RPMI7951 (cell line): ENCODE results near the gene CHRDL2. TPM values are rescaled to one million over a fixed set of nuclear protein-coding genes. Genes with fewer than 3 reads are reported as not detected.
A peak's percentile ranks its signal among the peaks of the same experiment; 100 is the strongest.
"Not testable (repeated sequence)": the region's sequence is repeated elsewhere in the genome, so short reads cannot be mapped to it uniquely, and the experiment has no call there.

Experiments used
- DNase-seq: peaks from one replicate; pipeline ENCODE4 v3.0.0-alpha.2; 2012; ENCODE audit warnings: low read depth
- total RNA-seq: library from RNA; depleted of rRNA; stranded (reverse); fragments of >200 nt; shearing (Covaris generic); gene quantifications from 2 replicates; pipeline ENCODE4 v1.2.3, GENCODE V29; 2014; rRNA removed

The CHRDL2 gene
- total RNA-seq, 1 experiment from 2014 or later: not detected

- no peak for DNase-seq
Measured at GRCh38 chr11:74670171-74670570, 61.1 kb downstream of the CHRDL2 start.

- no peak for DNase-seq
Measured at GRCh38 chr11:74669211-74670160, 61.7 kb downstream of the CHRDL2 start.

- no peak for DNase-seq
Measured at GRCh38 chr11:74663315-74663714, 67.9 kb downstream of the CHRDL2 start.

GRCh38 chr11:74662487-74663103, 68.6 kb downstream of the CHRDL2 start:
- DNase-seq: no peak

- DNase-seq: not testable (repeated sequence)
Measured at GRCh38 chr11:74659124-74659523, 72.1 kb downstream of the CHRDL2 start.

GRCh38 chr11:74654976-74655375, 76.2 kb downstream of the CHRDL2 start:
- no peak for DNase-seq

GRCh38 chr11:74650498-74650897, 80.7 kb downstream of the CHRDL2 start:
- DNase-seq: peak; percentile 5

GRCh38 chr11:74648894-74649293, 82.3 kb downstream of the CHRDL2 start:
- DNase-seq: no peak

- DNase-seq: no peak
Measured at GRCh38 chr11:74647831-74648230, 83.4 kb downstream of the CHRDL2 start.

- DNase-seq: no peak
Measured at GRCh38 chr11:74647404-74647803, 83.8 kb downstream of the CHRDL2 start.

- no peak for DNase-seq
Measured at GRCh38 chr11:74646954-74647353, 84.3 kb downstream of the CHRDL2 start.

Other genes starting within 250 kb of the CHRDL2 start
- gene LIPT2, start 237.7 kb downstream of the CHRDL2 start, total RNA-seq: 5.0 and 5.4 TPM in 2 replicates
- 22.2 and 28.7 TPM in 2 replicates for gene POLD3, start 138.8 kb downstream of the CHRDL2 start, total RNA-seq
- 9.3 and 11.1 TPM in 2 replicates for gene RNF169, start 17.4 kb upstream of the CHRDL2 start, total RNA-seq
- 14.3 and 14.9 TPM in 2 replicates for gene XRRA1, start 217.7 kb upstream of the CHRDL2 start, total RNA-seq
- 32.6 and 34.7 TPM in 2 replicates for gene SPCS2, start 217.8 kb upstream of the CHRDL2 start, total RNA-seq